PC-9 (cell line): ENCODE measurements around the gene BCL3. TPM values are rescaled to one million over a fixed set of nuclear protein-coding genes. Genes with fewer than 3 reads are reported as not detected.

ENCODE experiments used
- BruUV-seq: library from RNA; stranded (reverse); fragments of 400-500 nt; replicated peaks from 2 replicates; lab custom pipeline; 2021; lab: Mats Ljungman, UMichigan
- CTCF ChIA-PET: fragments of 300-600 bp; sonication (Branson Sonifier 250); formaldehyde crosslinking; loops from one replicate; lab custom pipeline; 2022; ENCODE audit warnings: antibody characterized with exemption; lab: Charles Lee
- POLR2A ChIA-PET: fragments of 300-600 bp; sonication (Branson Sonifier 250); formaldehyde crosslinking; loops from one replicate; lab custom pipeline; 2022; ENCODE audit warnings: antibody characterized with exemption; ENCODE audit not compliant: unreplicated experiment; lab: Charles Lee
- DNase-seq, 2 experiments: peaks; one replicate each; pipeline versions ENCODE4 v3.0.0 to v3.0.0-alpha.2; 2015 to 2022; ENCODE audit warnings: mixed read lengths in 1 of 2
- H2AFZ ChIP-seq: fragments of 200-600 bp; sonication (generic); 2 replicates; pipeline ENCODE4 v1.8.1; 2017; ENCODE audit warnings: antibody characterized with exemption
- H3F3A ChIP-seq: fragments of 200-600 bp; sonication (generic); 2 replicates; pipeline ENCODE4 v1.8.1; 2017; ENCODE audit warnings: antibody characterized with exemption, mild to moderate bottlenecking, low read depth; ENCODE audit not compliant: insufficient read depth
- H3K27ac ChIP-seq: fragments of 200-600 bp; sonication (generic); 2 replicates; pipeline ENCODE4 v1.6.1; 2016; ENCODE audit warnings: mixed run types
- H3K27me3 ChIP-seq: fragments of 200-600 bp; sonication (generic); 2 replicates; pipeline ENCODE4 v1.6.1; 2016; ENCODE audit warnings: low read depth, mixed run types; ENCODE audit not compliant: insufficient read depth
- H3K36me3 ChIP-seq: fragments of 200-600 bp; sonication (generic); 2 replicates; pipeline ENCODE4 v1.6.1; 2016; ENCODE audit warnings: low read depth, mixed run types
- H3K4me1 ChIP-seq: fragments of 200-600 bp; sonication (generic); replicated peaks from 2 replicates; pipeline ENCODE4 v1.6.1; 2016; ENCODE audit warnings: mixed run types; ENCODE audit not compliant: insufficient read depth
- H3K4me2 ChIP-seq: fragments of 200-600 bp; sonication (generic); 2 replicates; pipeline ENCODE4 v1.6.1; 2017; ENCODE audit warnings: mixed run types
- H3K4me3 ChIP-seq: fragments of 200-600 bp; sonication (generic); 2 replicates; pipeline ENCODE4 v1.6.1; 2016; ENCODE audit warnings: mixed run types
- H3K79me2 ChIP-seq: fragments of 200-600 bp; sonication (generic); 2 replicates; pipeline ENCODE4 v1.6.1; 2017; ENCODE audit warnings: low read depth, mixed run types
- H3K9me2 ChIP-seq: fragments of 200-600 bp; sonication (generic); 2 replicates; pipeline ENCODE4 v1.8.1; 2017; ENCODE audit warnings: mild to moderate bottlenecking; ENCODE audit not compliant: insufficient read depth
- H3K9me3 ChIP-seq: fragments of 200-600 bp; sonication (generic); 2 replicates; pipeline ENCODE4 v1.8.1; 2016; ENCODE audit warnings: low read depth; ENCODE audit not compliant: insufficient read depth
- H4K20me1 ChIP-seq: fragments of 200-600 bp; sonication (generic); 2 replicates; pipeline ENCODE4 v1.8.1; 2017; ENCODE audit not compliant: insufficient read depth
- CTCF ChIP-seq: fragments of 200-600 bp; sonication (generic); conservative IDR thresholded peaks from 2 replicates; pipeline ENCODE4 v1.6.1; 2017; ENCODE audit warnings: mixed run types, antibody characterized with exemption, mild to moderate bottlenecking, moderate library complexity
- EZH2 ChIP-seq: fragments of 200-600 bp; sonication (generic); IDR thresholded peaks from 2 replicates; pipeline ENCODE4 v1.8.0; 2017; ENCODE audit warnings: antibody characterized with exemption, low read depth
- intact Hi-C: fragments of 100-400 bp; cut with micrococcal nuclease; formaldehyde crosslinking; loops from one replicate; pipeline ENCODE4 v1.10.0; 2022; ENCODE audit not compliant: unreplicated experiment
- total RNA-seq: library from RNA; stranded (reverse); gene quantifications from 2 replicates; pipeline ENCODE4 v1.2.3, GENCODE V29; 2021

The BCL3 gene
- total RNA-seq, 1 experiment from 2014 or later, result 36.1 TPM

- Histone ChIP-seq H2AFZ (no peak overlapping the region), H3K9me3 (no peaks in the 10 kb centered on the region), H3K79me2 (no peaks in the 10 kb centered on the region), H4K20me1 (no peaks in the 10 kb centered on the region), H3K36me3 (no peaks in the 10 kb centered on the region), H3K27ac (no peak overlapping the region), H3K9me2 (no peaks in the 10 kb centered on the region), H3K4me1 (peaks cover 53% of the 10 kb centered on the region), H3K4me2 (peak overlapping the region; percentile 47; the same call in 1 of the 2 replicates), H3F3A (peaks cover 30% of the 10 kb centered on the region), H3K27me3 (no peaks in the 10 kb centered on the region), H3K4me3 (no peak overlapping the region)
- ChIA-PET POLR2A (interaction anchor here (0.6 to 1.2 kb wide), 3 partner anchors 28 to 795 kb away, joined by 3 to 8 read pairs (median 6); no protein-coding TSS in a partner anchor), CTCF (interaction anchor here (0.6 to 2.8 kb wide), 6 partner anchors 45 to 122 kb away, joined by 3 to 55 read pairs (median 7); partner anchors contain the start of gene NECTIN2)
- intact Hi-C loops, result loop anchor here (2.0 kb wide), 2 partner anchors 13 to 119 kb away; no protein-coding TSS in a partner anchor
- TF ChIP-seq CTCF (no peak), EZH2 (no peak)
- no TSS peak for BruUV-seq
- no peak for DNase-seq
These were observed 22.8 kb upstream of the BCL3 start for GRCh38 chr19:44725684-44726083.

GRCh38 chr19:44726465-44726864 is 22.0 kb upstream of the BCL3 start:
- POLR2A ChIA-PET, result interaction anchor here (0.7 kb wide), 1 partner anchor 118 kb away, joined by 3 read pairs; no protein-coding TSS in a partner anchor
- BruUV-seq, result no TSS peak

GRCh38 chr19:44728178-44728577 is 20.3 kb upstream of the BCL3 start:
- H4K20me1 ChIP-seq, result no peaks in the 10 kb centered on the region
- H3K9me3 ChIP-seq, result no peaks in the 10 kb centered on the region
- ChIA-PET POLR2A (interaction anchor here (0.8 kb wide), 1 partner anchor 43 kb away, joined by 7 read pairs; no protein-coding TSS in a partner anchor), CTCF (interaction anchor here (0.6 to 0.8 kb wide), 2 partner anchors 26 to 930 kb away, joined by 3 read pairs; no protein-coding TSS in a partner anchor)
- peaks cover 31% of the 10 kb centered on the region for H3F3A ChIP-seq
- H3K36me3 ChIP-seq, result no peaks in the 10 kb centered on the region
- H3K4me2 ChIP-seq, result no peak overlapping the region
- no peaks in the 10 kb centered on the region for H3K79me2 ChIP-seq
- no peaks in the 10 kb centered on the region for H3K9me2 ChIP-seq
- no TSS peak for BruUV-seq
- TF ChIP-seq EZH2, result no peak
- TF ChIP-seq CTCF, result no peak
- no peaks in the 10 kb centered on the region for H3K27me3 ChIP-seq
- DNase-seq, result no peak
- no peak overlapping the region for H3K27ac ChIP-seq
- peaks cover 35% of the 10 kb centered on the region for H3K4me1 ChIP-seq
- no peak overlapping the region for H3K4me3 ChIP-seq
- H2AFZ ChIP-seq, result no peak overlapping the region
- intact Hi-C loops, result no loop called here

More at GRCh38 chr19:44726465-44726864, 22.0 kb upstream of the BCL3 start:
- peaks cover 45% of the 10 kb centered on the region for H3K4me1 ChIP-seq
- no peak overlapping the region for H2AFZ ChIP-seq
- H3K9me2 ChIP-seq, result no peaks in the 10 kb centered on the region
- H3K4me2 ChIP-seq, result no peak overlapping the region
- H4K20me1 ChIP-seq, result no peaks in the 10 kb centered on the region
- CTCF ChIA-PET, result interaction anchor here (0.7 kb wide), 1 partner anchor 122 kb away, joined by 5 read pairs; no protein-coding TSS in a partner anchor
- no peaks in the 10 kb centered on the region for H3K36me3 ChIP-seq
- H3K4me3 ChIP-seq, result no peak overlapping the region
- no peak overlapping the region for H3K27ac ChIP-seq
- intact Hi-C loops, result no loop called here
- peaks cover 30% of the 10 kb centered on the region for H3F3A ChIP-seq
- peak in 1 of 2 experiments; percentile 42 for DNase-seq
- H3K9me3 ChIP-seq, result no peaks in the 10 kb centered on the region
- no peaks in the 10 kb centered on the region for H3K79me2 ChIP-seq
- no peaks in the 10 kb centered on the region for H3K27me3 ChIP-seq
- TF ChIP-seq EZH2 (no peak), CTCF (no peak)
